ENCODE measurements around the gene MYO9B.

- TF ChIP-seq POLR2AphosphoS5 (IDR thresholded peaks at IDR 0.05; ENCODE audit: insufficient read depth in 1 of 2, low read depth in 1 of 2) (no peak), CTCF (IDR thresholded peaks at IDR 0.05) (no peak), POLR2A (IDR thresholded peaks at IDR 0.05) (no peak)
Observed at GRCh38 chr19:17180997-17181702, 105.6 kb downstream of the MYO9B start.

Data from vagina (tissue), 2 donors.